Measurements from ENCODE around the gene FAM3B.

DNA sequence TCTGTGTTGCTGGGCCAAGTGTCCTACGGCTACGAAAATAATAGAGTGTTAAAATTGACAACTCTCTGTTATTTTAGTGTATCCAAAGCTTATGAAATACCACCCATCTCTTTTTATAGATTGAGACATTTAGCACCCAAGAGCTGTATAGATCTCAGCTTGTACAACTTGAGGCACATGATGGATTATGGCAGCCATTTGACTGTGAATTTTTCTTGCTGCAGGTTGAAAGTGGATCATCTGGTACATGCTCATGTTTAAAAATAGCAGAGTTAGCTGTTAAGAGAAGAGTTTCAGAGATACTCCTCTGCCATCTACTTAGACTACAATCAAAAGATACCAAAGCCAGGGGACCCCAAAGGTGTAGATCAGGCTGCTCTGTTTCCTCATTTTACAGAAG is 49.3 kb upstream of the FAM3B start:
- TF ChIP-seq CTCF (IDR thresholded peaks at IDR 0.05) (no peak), POLR2A (IDR thresholded peaks at IDR 0.05) (no peak)

Measured in Peyer's patch (tissue), 4 donors.